ENCODE results near the gene ATP9A. TPM values are rescaled to one million over a fixed set of nuclear protein-coding genes. Genes with fewer than 3 reads are reported as not detected.

Gene ATP9A
- total RNA-seq, 1 experiment from 2014 or later: 12.1 TPM

- Histone ChIP-seq H3K27ac (ENCODE audit: insufficient read length, low read depth, low read length) (no peak overlapping the region), H2BK20ac (ENCODE audit: low read depth, low read length, poor library complexity, severe bottlenecking) (no peak overlapping the region), H3K23ac (ENCODE audit: insufficient read length, low read depth, low read length) (no peak overlapping the region), H3K79me2 (ENCODE audit: insufficient read depth, low read length) (no peaks in the 10 kb centered on the region), H2BK12ac (ENCODE audit: insufficient read length, low read depth, low read length) (no peak overlapping the region), H3K27me3 (ENCODE audit: insufficient read depth, low read length) (no peaks in the 10 kb centered on the region), H3K4me2 (ENCODE audit: insufficient read depth, insufficient read length, low read length) (no peak overlapping the region), H2AK5ac (ENCODE audit: insufficient read length, low read length) (no peak overlapping the region), H4K8ac (replicated peaks; ENCODE audit: insufficient read length, low read depth, low read length) (no peak overlapping the region), H3K4me1 (ENCODE audit: insufficient read depth, low read length) (no peaks in the 10 kb centered on the region), H2BK5ac (ENCODE audit: insufficient read length, low read length) (no peak overlapping the region), H3K9me3 (ENCODE audit: control insufficient read depth, low read depth, low read length) (no peaks in the 10 kb centered on the region), H3T11ph (ENCODE audit: low read length) (no peak overlapping the region), H3K9ac (ENCODE audit: extremely low read depth, insufficient read length, low read length) (no peak overlapping the region), H3K18ac (ENCODE audit: insufficient read length, low read depth, low read length) (no peak overlapping the region), H2BK15ac (ENCODE audit: low read depth, low read length) (no peak overlapping the region), H4K5ac (ENCODE audit: insufficient read length, low read depth, low read length) (no peak overlapping the region), H4K91ac (ENCODE audit: insufficient read length, low read depth, low read length) (no peak overlapping the region), H2AFZ (ENCODE audit: low read length) (no peak overlapping the region), H3K79me1 (ENCODE audit: insufficient read depth, low read depth, low read length, poor library complexity, severe bottlenecking) (no peaks in the 10 kb centered on the region), H3K56ac (ENCODE audit: insufficient read length, low read depth, low read length) (no peak overlapping the region), H4K20me1 (ENCODE audit: control insufficient read depth, insufficient read depth, insufficient read length) (no peaks in the 10 kb centered on the region), H2BK120ac (ENCODE audit: low read depth, low read length, poor library complexity, severe bottlenecking) (no peak overlapping the region), H3K4ac (ENCODE audit: low read depth, low read length) (no peak overlapping the region), H3K23me2 (ENCODE audit: insufficient read length, low read depth, low read length, poor library complexity, severe bottlenecking) (no peaks in the 10 kb centered on the region), H3K14ac (ENCODE audit: insufficient read depth, low read length) (no peak overlapping the region)
- no CpG with 5 or more reads among the region's 11 CpGs for WGBS (ENCODE audit: extremely low coverage, insufficient read length, low lambda C conversion rate)
- no peak overlapping the region for H3K4me3 Mint-ChIP-seq
- H3K4me1 Mint-ChIP-seq: peaks cover 12 to 15% of the 10 kb centered on the region in 2 experiments; a peak in 3 of 4 replicates
- DNase-seq: no peak
- TF ChIP-seq CTCF (conservative IDR thresholded peaks at IDR 0.05): no peak
- no peaks in the 10 kb centered on the region for H3K9me3 Mint-ChIP-seq
- H3K36me3 Mint-ChIP-seq (ENCODE audit: insufficient read depth in 1 of 3, low read depth in 3 of 3): no peaks in the 10 kb centered on the region
- H3K27ac Mint-ChIP-seq: no peak overlapping the region
- H3K27me3 Mint-ChIP-seq (ENCODE audit: low read depth): no peaks in the 10 kb centered on the region
Measured at GRCh38 chr20:51735728-51736600, 32.2 kb downstream of the ATP9A start.

All from H9 (cell line).